Endothelial cell of umbilical vein (primary cell): ENCODE results near the gene AHNAK2. TPM values are rescaled to one million over a fixed set of nuclear protein-coding genes. Genes with fewer than 3 reads are reported as not detected.

Source experiments
- BruUV-seq: library from RNA; stranded (reverse); fragments of 400-500 nt; replicated peaks from 2 replicates; lab custom pipeline; 2021; lab: Mats Ljungman, UMichigan
- CTCF ChIA-PET: fragments of 300-600, 350-600 bp; sonication (Branson Sonifier 250); formaldehyde crosslinking; loops from one replicate; lab custom pipeline; 2021; ENCODE audit warnings: antibody characterized with exemption, inconsistent platforms; lab: Charles Lee
- POLR2A ChIA-PET: fragments of 300-600, 350-600 bp; sonication (Branson Sonifier 250); formaldehyde crosslinking; loops from one replicate; lab custom pipeline; 2021; ENCODE audit warnings: antibody characterized with exemption, inconsistent platforms; lab: Charles Lee
- DNase-seq: peaks from one replicate; pipeline ENCODE4 v3.0.0-alpha.2; 2011; ENCODE audit warnings: low read depth, low spot score
- FAIRE-seq: peaks from 2 replicates; lab custom pipeline; 2011; peaks lifted over from hg19 to GRCh38; lab: Jason Lieb, UNC
- H2AFZ ChIP-seq: 2 replicates; pipeline ENCODE4 v1.6.0; 2012; ENCODE audit warnings: low read depth, low read length, control low read depth, inconsistent platforms
- H3K27ac ChIP-seq: 2 replicates; pipeline ENCODE4 v1.5.1; 2011; ENCODE audit warnings: low read depth, mild to moderate bottlenecking, control low read depth, low read length, moderate library complexity; ENCODE audit not compliant: insufficient read depth
- H3K27me3 ChIP-seq, 2 experiments: 2 replicates each; pipeline versions ENCODE4 v1.6.0 to v1.6.1; 2011; ENCODE audit warnings: low read length in 2 of 2, mixed read lengths in 1 of 2; ENCODE audit not compliant: control insufficient read depth in 2 of 2, insufficient read depth in 2 of 2
- H3K36me3 ChIP-seq, 2 experiments: 2 replicates in 1 of 2; 3 replicates in 1 of 2; pipeline ENCODE4 v1.5.1; 2011; ENCODE audit warnings: low read length in 2 of 2, mild to moderate bottlenecking in 1 of 2, moderate library complexity in 1 of 2; ENCODE audit not compliant: control insufficient read depth in 2 of 2, insufficient read depth in 2 of 2; ENCODE audit errors: extremely low read depth in 1 of 2
- H3K4me1 ChIP-seq: 3 replicates; pipeline ENCODE4 v1.5.1; 2011; ENCODE audit warnings: mild to moderate bottlenecking, low read length; ENCODE audit not compliant: control insufficient read depth, insufficient read depth; ENCODE audit errors: extremely low read depth
- H3K4me2 ChIP-seq: 2 replicates; pipeline ENCODE4 v1.6.1; 2011; ENCODE audit warnings: low read length, control low read depth, mixed read lengths; ENCODE audit not compliant: insufficient read depth
- H3K4me3 ChIP-seq, 3 experiments: fragments of 200-600 bp in 1 of 3; sonication (generic), shearing (Covaris generic) in 1 of 3; replicated peaks in 1 of 3; 2 replicates each; pipeline ENCODE4 v1.5.1; 2011 to 2016; ENCODE audit warnings: control low read depth in 3 of 3, low read length in 3 of 3, mild to moderate bottlenecking in 2 of 3, inconsistent platforms in 1 of 3, low read depth in 1 of 3, moderate library complexity in 1 of 3; ENCODE audit not compliant: insufficient read depth in 1 of 3
- H3K79me2 ChIP-seq: 2 replicates; pipeline ENCODE4 v1.6.0; 2012; ENCODE audit warnings: low read length, inconsistent platforms; ENCODE audit not compliant: control insufficient read depth, insufficient read depth
- H3K9ac ChIP-seq: replicated peaks from 2 replicates; pipeline ENCODE3; 2011; ENCODE audit warnings: low read length, control low read depth; ENCODE audit not compliant: insufficient read depth; ENCODE audit errors: extremely low read depth
- H3K9me1 ChIP-seq: replicated peaks from 3 replicates; pipeline ENCODE4 v1.6.0; 2011; ENCODE audit warnings: mild to moderate bottlenecking, low read length; ENCODE audit not compliant: control insufficient read depth, insufficient read depth; ENCODE audit errors: extremely low read depth
- H3K9me3 ChIP-seq: replicated peaks from 2 replicates; pipeline ENCODE4 v1.5.1; 2012; ENCODE audit warnings: low read length, inconsistent platforms; ENCODE audit not compliant: control insufficient read depth, insufficient read depth
- H4K20me1 ChIP-seq: replicated peaks from 2 replicates; pipeline ENCODE3; 2011; ENCODE audit warnings: mild to moderate bottlenecking, low read length; ENCODE audit not compliant: control insufficient read depth, insufficient read depth; ENCODE audit errors: extremely low read depth
- CTCF ChIP-seq, 2 donors: IDR thresholded peaks; 1 replicate in 1 of 2; 2 replicates in 1 of 2; pipeline ENCODE4 v1.5.1; 2011; ENCODE audit warnings: low read length in 2 of 2, mild to moderate bottlenecking in 2 of 2, moderate library complexity in 2 of 2, control low read depth in 1 of 2, inconsistent platforms in 1 of 2, low read depth in 1 of 2; ENCODE audit not compliant: insufficient read depth in 1 of 2; ENCODE audit errors: extremely low read depth in 1 of 2
- EZH2 ChIP-seq: IDR thresholded peaks from 2 replicates; pipeline ENCODE4 v1.6.1; 2012; ENCODE audit warnings: borderline replicate concordance, low read depth, mild to moderate bottlenecking, moderate library complexity, low read length, inconsistent platforms; ENCODE audit not compliant: severe bottlenecking
- FOS ChIP-seq: IDR thresholded peaks from 2 replicates; pipeline ENCODE4 v1.6.1; 2011; ENCODE audit warnings: mild to moderate bottlenecking, low read length, moderate library complexity, borderline replicate concordance; ENCODE audit not compliant: insufficient read depth
- GATA2 ChIP-seq: IDR thresholded peaks from 2 replicates; pipeline ENCODE4 v1.7.0; 2011; ENCODE audit warnings: low read depth, mild to moderate bottlenecking, moderate library complexity, mixed read lengths, low read length; ENCODE audit not compliant: insufficient read length, insufficient read depth
- JUN ChIP-seq: IDR thresholded peaks from 2 replicates; pipeline ENCODE4 v1.6.1; 2011; ENCODE audit warnings: borderline replicate concordance, low read depth; ENCODE audit not compliant: insufficient read length, insufficient read depth
- MAX ChIP-seq: IDR thresholded peaks from 2 replicates; pipeline ENCODE4 v1.6.1; 2011; ENCODE audit not compliant: insufficient read depth, insufficient read length
- MYC ChIP-seq: IDR thresholded peaks from one replicate; pipeline ENCODE4 v1.6.1; 2011; ENCODE audit warnings: mild to moderate bottlenecking, low read depth, low read length
- POLR2A ChIP-seq: IDR thresholded peaks from 2 replicates; pipeline ENCODE4 v1.6.1; 2012; ENCODE audit warnings: low read depth, mild to moderate bottlenecking, control low read depth, low read length
- POLR2AphosphoS5 ChIP-seq: IDR thresholded peaks from 2 replicates; pipeline ENCODE4 v1.6.1; 2012; ENCODE audit warnings: low read depth, mild to moderate bottlenecking, control low read depth, low read length, moderate library complexity; ENCODE audit not compliant: insufficient read depth
- dilution Hi-C: fragments of 300-500 bp; cut with MboI; formaldehyde crosslinking; loops from one replicate; pipeline ENCODE4 v1.15.0; 2019; ENCODE audit warnings: low sequenced_read_pairs; ENCODE audit not compliant: extremely low pct_ligation_motif_present
- intact Hi-C: fragments of 100-400 bp; cut with micrococcal nuclease; formaldehyde crosslinking; loops from one replicate; pipeline ENCODE4 v1.10.0; 2022
- polyA plus RNA-seq, 4 experiments: library from polyadenylated mRNA; depleted of rRNA in 3 of 4; stranded (reverse) in 3 of 4; unstranded in 1 of 4; fragments of >200 nt; gene quantifications; 2 replicates each; pipeline versions ENCODE4 v1.2.1 to v1.2.3, GENCODE V29; 2011 to 2012; ENCODE audit warnings: missing spikeins in 1 of 4
- total RNA-seq: library from RNA; stranded (reverse); gene quantifications from 2 replicates; pipeline ENCODE4 v1.2.3, GENCODE V29; 2021

The AHNAK2 gene
- total and polyA plus RNA-seq, 2 donors (not counting 3 experiments of a cell fraction or from before 2014, with no cell fraction given), result 17.7 to 68.7 TPM

GRCh38 chr14:105011312-105011990, 33.3 kb upstream of the AHNAK2 start:
- dilution Hi-C loops, result no loop called here
- DNase-seq, result no peak
- Histone ChIP-seq H3K27ac (no peak overlapping the region), H3K4me2 (no peak overlapping the region), H3K4me1 (peaks cover 21% of the 10 kb centered on the region), H3K4me3 (no peak overlapping the region), H3K36me3 (peaks cover 9 to 16% of the 10 kb centered on the region in 2 experiments), H4K20me1 (no peaks in the 10 kb centered on the region), H2AFZ (no peak overlapping the region), H3K79me2 (peaks cover 73% of the 10 kb centered on the region), H3K9ac (no peak overlapping the region), H3K9me1 (no peaks in the 10 kb centered on the region), H3K27me3 (no peaks in the 10 kb centered on the region), H3K9me3 (no peaks in the 10 kb centered on the region)
- no TSS peak for BruUV-seq
- no peak for TF ChIP-seq EZH2
- no peak for TF ChIP-seq MYC
- no peak for TF ChIP-seq CTCF (IDR thresholded peaks at IDR 0.05; ENCODE audit: extremely low read depth in 1 of 2, insufficient read depth in 1 of 2, low read depth in 1 of 2, low read length in 2 of 2)
- no peak for TF ChIP-seq JUN
- TF ChIP-seq FOS, result no peak
- TF ChIP-seq POLR2AphosphoS5, result no peak
- no peak for TF ChIP-seq MAX
- no peak for TF ChIP-seq GATA2
- no peak for TF ChIP-seq POLR2A
- no peak for FAIRE-seq
- intact Hi-C loops, result no loop called here
- POLR2A ChIA-PET, result no interaction called here
- CTCF ChIA-PET, result interaction anchor here (1.1 kb wide), 1 partner anchor 38 kb away, joined by 3 read pairs; no protein-coding TSS in a partner anchor
